Endothelial cell of umbilical vein (primary cell): ENCODE measurements around the gene ZNF407. TPM values are rescaled to one million over a fixed set of nuclear protein-coding genes. Genes with fewer than 3 reads are reported as not detected.

Experiments
- BruUV-seq: library from RNA; stranded (reverse); fragments of 400-500 nt; replicated peaks from 2 replicates; lab custom pipeline; 2021; lab: Mats Ljungman, UMichigan
- CTCF ChIA-PET: fragments of 300-600, 350-600 bp; sonication (Branson Sonifier 250); formaldehyde crosslinking; loops from one replicate; lab custom pipeline; 2021; ENCODE audit warnings: antibody characterized with exemption, inconsistent platforms; lab: Charles Lee
- POLR2A ChIA-PET: fragments of 300-600, 350-600 bp; sonication (Branson Sonifier 250); formaldehyde crosslinking; loops from one replicate; lab custom pipeline; 2021; ENCODE audit warnings: antibody characterized with exemption, inconsistent platforms; lab: Charles Lee
- DNase-seq: peaks from one replicate; pipeline ENCODE4 v3.0.0-alpha.2; 2011; ENCODE audit warnings: low read depth, low spot score
- FAIRE-seq: peaks from 2 replicates; lab custom pipeline; 2011; peaks lifted over from hg19 to GRCh38; lab: Jason Lieb, UNC
- H2AFZ ChIP-seq: 2 replicates; pipeline ENCODE4 v1.6.0; 2012; ENCODE audit warnings: low read depth, low read length, control low read depth, inconsistent platforms
- H3K27ac ChIP-seq: 2 replicates; pipeline ENCODE4 v1.5.1; 2011; ENCODE audit warnings: low read depth, mild to moderate bottlenecking, control low read depth, low read length, moderate library complexity; ENCODE audit not compliant: insufficient read depth
- H3K27me3 ChIP-seq, 2 experiments: 2 replicates each; pipeline versions ENCODE4 v1.6.0 to v1.6.1; 2011; ENCODE audit warnings: low read length in 2 of 2, mixed read lengths in 1 of 2; ENCODE audit not compliant: control insufficient read depth in 2 of 2, insufficient read depth in 2 of 2
- H3K36me3 ChIP-seq, 2 experiments: 2 replicates in 1 of 2; 3 replicates in 1 of 2; pipeline ENCODE4 v1.5.1; 2011; ENCODE audit warnings: low read length in 2 of 2, mild to moderate bottlenecking in 1 of 2, moderate library complexity in 1 of 2; ENCODE audit not compliant: control insufficient read depth in 2 of 2, insufficient read depth in 2 of 2; ENCODE audit errors: extremely low read depth in 1 of 2
- H3K4me1 ChIP-seq: 3 replicates; pipeline ENCODE4 v1.5.1; 2011; ENCODE audit warnings: mild to moderate bottlenecking, low read length; ENCODE audit not compliant: control insufficient read depth, insufficient read depth; ENCODE audit errors: extremely low read depth
- H3K4me2 ChIP-seq: 2 replicates; pipeline ENCODE4 v1.6.1; 2011; ENCODE audit warnings: low read length, control low read depth, mixed read lengths; ENCODE audit not compliant: insufficient read depth
- H3K4me3 ChIP-seq, 3 experiments: fragments of 200-600 bp in 1 of 3; sonication (generic), shearing (Covaris generic) in 1 of 3; replicated peaks in 1 of 3; 2 replicates each; pipeline ENCODE4 v1.5.1; 2011 to 2016; ENCODE audit warnings: control low read depth in 3 of 3, low read length in 3 of 3, mild to moderate bottlenecking in 2 of 3, inconsistent platforms in 1 of 3, low read depth in 1 of 3, moderate library complexity in 1 of 3; ENCODE audit not compliant: insufficient read depth in 1 of 3
- H3K79me2 ChIP-seq: 2 replicates; pipeline ENCODE4 v1.6.0; 2012; ENCODE audit warnings: low read length, inconsistent platforms; ENCODE audit not compliant: control insufficient read depth, insufficient read depth
- H3K9ac ChIP-seq: replicated peaks from 2 replicates; pipeline ENCODE3; 2011; ENCODE audit warnings: low read length, control low read depth; ENCODE audit not compliant: insufficient read depth; ENCODE audit errors: extremely low read depth
- H3K9me1 ChIP-seq: replicated peaks from 3 replicates; pipeline ENCODE4 v1.6.0; 2011; ENCODE audit warnings: mild to moderate bottlenecking, low read length; ENCODE audit not compliant: control insufficient read depth, insufficient read depth; ENCODE audit errors: extremely low read depth
- H3K9me3 ChIP-seq: replicated peaks from 2 replicates; pipeline ENCODE4 v1.5.1; 2012; ENCODE audit warnings: low read length, inconsistent platforms; ENCODE audit not compliant: control insufficient read depth, insufficient read depth
- H4K20me1 ChIP-seq: replicated peaks from 2 replicates; pipeline ENCODE3; 2011; ENCODE audit warnings: mild to moderate bottlenecking, low read length; ENCODE audit not compliant: control insufficient read depth, insufficient read depth; ENCODE audit errors: extremely low read depth
- EZH2 ChIP-seq: IDR thresholded peaks from 2 replicates; pipeline ENCODE4 v1.6.1; 2012; ENCODE audit warnings: borderline replicate concordance, low read depth, mild to moderate bottlenecking, moderate library complexity, low read length, inconsistent platforms; ENCODE audit not compliant: severe bottlenecking
- FOS ChIP-seq: IDR thresholded peaks from 2 replicates; pipeline ENCODE4 v1.6.1; 2011; ENCODE audit warnings: mild to moderate bottlenecking, low read length, moderate library complexity, borderline replicate concordance; ENCODE audit not compliant: insufficient read depth
- GATA2 ChIP-seq: IDR thresholded peaks from 2 replicates; pipeline ENCODE4 v1.7.0; 2011; ENCODE audit warnings: low read depth, mild to moderate bottlenecking, moderate library complexity, mixed read lengths, low read length; ENCODE audit not compliant: insufficient read length, insufficient read depth
- JUN ChIP-seq: IDR thresholded peaks from 2 replicates; pipeline ENCODE4 v1.6.1; 2011; ENCODE audit warnings: borderline replicate concordance, low read depth; ENCODE audit not compliant: insufficient read length, insufficient read depth
- MAX ChIP-seq: IDR thresholded peaks from 2 replicates; pipeline ENCODE4 v1.6.1; 2011; ENCODE audit not compliant: insufficient read depth, insufficient read length
- MYC ChIP-seq: IDR thresholded peaks from one replicate; pipeline ENCODE4 v1.6.1; 2011; ENCODE audit warnings: mild to moderate bottlenecking, low read depth, low read length
- POLR2A ChIP-seq: IDR thresholded peaks from 2 replicates; pipeline ENCODE4 v1.6.1; 2012; ENCODE audit warnings: low read depth, mild to moderate bottlenecking, control low read depth, low read length
- POLR2AphosphoS5 ChIP-seq: IDR thresholded peaks from 2 replicates; pipeline ENCODE4 v1.6.1; 2012; ENCODE audit warnings: low read depth, mild to moderate bottlenecking, control low read depth, low read length, moderate library complexity; ENCODE audit not compliant: insufficient read depth
- dilution Hi-C: fragments of 300-500 bp; cut with MboI; formaldehyde crosslinking; loops from one replicate; pipeline ENCODE4 v1.15.0; 2019; ENCODE audit warnings: low sequenced_read_pairs; ENCODE audit not compliant: extremely low pct_ligation_motif_present
- intact Hi-C: fragments of 100-400 bp; cut with micrococcal nuclease; formaldehyde crosslinking; loops from one replicate; pipeline ENCODE4 v1.10.0; 2022
- polyA plus RNA-seq, 4 experiments: library from polyadenylated mRNA; depleted of rRNA in 3 of 4; stranded (reverse) in 3 of 4; unstranded in 1 of 4; fragments of >200 nt; gene quantifications; 2 replicates each; pipeline versions ENCODE4 v1.2.1 to v1.2.3, GENCODE V29; 2011 to 2012; ENCODE audit warnings: missing spikeins in 1 of 4
- total RNA-seq: library from RNA; stranded (reverse); gene quantifications from 2 replicates; pipeline ENCODE4 v1.2.3, GENCODE V29; 2021
- TF ChIP-seq, protein P1 (sequence below), 2 donors: IDR thresholded peaks; 1 replicate in 1 of 2; 2 replicates in 1 of 2; pipeline ENCODE4 v1.5.1; 2011; ENCODE audit warnings: low read length in 2 of 2, mild to moderate bottlenecking in 2 of 2, moderate library complexity in 2 of 2, control low read depth in 1 of 2, inconsistent platforms in 1 of 2, low read depth in 1 of 2; ENCODE audit not compliant: insufficient read depth in 1 of 2; ENCODE audit errors: extremely low read depth in 1 of 2

ZNF407 gene
- total and polyA plus RNA-seq, 2 donors (not counting 3 experiments of a cell fraction or from before 2014, with no cell fraction given): 3.8 to 20.1 TPM

DNA sequence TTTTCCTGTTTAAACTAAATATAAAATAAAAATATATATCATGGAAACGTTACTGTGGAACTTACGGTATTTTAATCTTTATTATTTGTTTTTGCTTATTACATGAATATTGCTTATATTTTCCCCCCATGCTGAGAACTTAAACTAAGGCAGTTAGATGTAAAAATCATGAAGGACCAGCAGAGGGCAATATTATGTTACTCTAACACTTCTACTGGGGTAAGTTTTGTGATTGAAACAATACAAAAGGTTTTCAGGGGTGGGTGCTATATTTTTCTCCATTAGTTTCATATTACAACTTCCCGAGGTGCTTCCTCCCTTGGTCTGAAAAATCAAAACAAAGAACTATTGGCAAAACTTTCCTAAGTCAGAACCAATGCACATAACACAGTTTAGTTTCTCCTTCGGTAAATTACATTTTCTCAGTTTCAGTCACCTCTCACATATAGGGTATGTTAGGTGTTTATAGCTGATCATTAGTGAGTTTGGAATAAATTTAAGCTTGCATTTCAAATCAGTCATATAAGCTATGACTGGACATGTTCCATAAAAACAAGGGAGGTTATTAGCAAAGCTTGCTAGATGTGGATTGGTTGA is 54.8 kb downstream of the ZNF407 start:
- ChIA-PET CTCF (interaction anchor here (0.6 to 4.2 kb wide), 27 partner anchors 9 to 1696 kb away, joined by 3 to 54 read pairs (median 4); partner anchors contain the start of gene TSHZ1), POLR2A (no interaction called here)
- intact Hi-C loops: loop anchor here (1.0 to 10.0 kb wide), 7 partner anchors 212 to 1697 kb away; partner anchors contain the start of gene TSHZ1
- Histone ChIP-seq H3K36me3 (no peaks in the 10 kb centered on the region), H2AFZ (peak overlapping the region; percentile 26), H3K27me3 (no peaks in the 10 kb centered on the region), H3K4me2 (peak overlapping the region; percentile 52), H3K9me1 (no peaks in the 10 kb centered on the region), H3K4me1 (peaks cover 5% of the 10 kb centered on the region), H3K9me3 (no peaks in the 10 kb centered on the region), H3K79me2 (no peaks in the 10 kb centered on the region), H3K9ac (peak overlapping the region; percentile 8), H4K20me1 (no peaks in the 10 kb centered on the region), H3K4me3 (no peak overlapping the region), H3K27ac (peak overlapping the region; percentile 32)
- FAIRE-seq (peak; percentile 66), DNase-seq (peak; percentile 81)
- no TSS peak for BruUV-seq
- no peak for TF ChIP-seq FOS
- TF ChIP-seq, protein P1, sequence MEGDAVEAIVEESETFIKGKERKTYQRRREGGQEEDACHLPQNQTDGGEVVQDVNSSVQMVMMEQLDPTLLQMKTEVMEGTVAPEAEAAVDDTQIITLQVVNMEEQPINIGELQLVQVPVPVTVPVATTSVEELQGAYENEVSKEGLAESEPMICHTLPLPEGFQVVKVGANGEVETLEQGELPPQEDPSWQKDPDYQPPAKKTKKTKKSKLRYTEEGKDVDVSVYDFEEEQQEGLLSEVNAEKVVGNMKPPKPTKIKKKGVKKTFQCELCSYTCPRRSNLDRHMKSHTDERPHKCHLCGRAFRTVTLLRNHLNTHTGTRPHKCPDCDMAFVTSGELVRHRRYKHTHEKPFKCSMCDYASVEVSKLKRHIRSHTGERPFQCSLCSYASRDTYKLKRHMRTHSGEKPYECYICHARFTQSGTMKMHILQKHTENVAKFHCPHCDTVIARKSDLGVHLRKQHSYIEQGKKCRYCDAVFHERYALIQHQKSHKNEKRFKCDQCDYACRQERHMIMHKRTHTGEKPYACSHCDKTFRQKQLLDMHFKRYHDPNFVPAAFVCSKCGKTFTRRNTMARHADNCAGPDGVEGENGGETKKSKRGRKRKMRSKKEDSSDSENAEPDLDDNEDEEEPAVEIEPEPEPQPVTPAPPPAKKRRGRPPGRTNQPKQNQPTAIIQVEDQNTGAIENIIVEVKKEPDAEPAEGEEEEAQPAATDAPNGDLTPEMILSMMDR (IDR thresholded peaks at IDR 0.05; ENCODE audit: extremely low read depth in 1 of 2, insufficient read depth in 1 of 2, low read depth in 1 of 2, low read length in 2 of 2): peak; percentile 21 to 28
- dilution Hi-C loops: no loop called here

- dilution Hi-C loops: no loop called here
- Histone ChIP-seq H2AFZ (no peak overlapping the region), H3K9me1 (no peaks in the 10 kb centered on the region), H3K36me3 (no peaks in the 10 kb centered on the region), H3K27ac (no peak overlapping the region), H3K4me2 (no peak overlapping the region), H3K9ac (no peak overlapping the region), H4K20me1 (no peaks in the 10 kb centered on the region), H3K4me3 (no peak overlapping the region), H3K4me1 (peaks cover 5% of the 10 kb centered on the region), H3K27me3 (no peaks in the 10 kb centered on the region), H3K9me3 (no peaks in the 10 kb centered on the region), H3K79me2 (no peaks in the 10 kb centered on the region)
- no peak for FAIRE-seq
- BruUV-seq: no TSS peak
- peak; percentile 33 for DNase-seq
- intact Hi-C loops: loop anchor here (10.0 kb wide), 2 partner anchors 210 to 1070 kb away; no protein-coding TSS in a partner anchor
- ChIA-PET CTCF (interaction anchor here (1.0 to 4.2 kb wide), 8 partner anchors 309 to 825 kb away, joined by 3 to 54 read pairs (median 4); no protein-coding TSS in a partner anchor), POLR2A (no interaction called here)
- no peak for TF ChIP-seq EZH2
- TF ChIP-seq, protein P1 (IDR thresholded peaks at IDR 0.05; ENCODE audit: extremely low read depth in 1 of 2, insufficient read depth in 1 of 2, low read depth in 1 of 2, low read length in 2 of 2): no peak
- no peak for TF ChIP-seq MAX
- no peak for TF ChIP-seq JUN
- TF ChIP-seq FOS: no peak
- no peak for TF ChIP-seq MYC
- no peak for TF ChIP-seq POLR2A
- no peak for TF ChIP-seq GATA2
- no peak for TF ChIP-seq POLR2AphosphoS5
Measured at GRCh38 chr18:74654638-74655037, 57.0 kb downstream of the ZNF407 start.
